NCI-H510A treated with DMSO at 0.1 percent for 48 hours (cell line): ENCODE measurements around the gene LIG1.
"Not testable (repeated sequence)": the region's sequence is repeated elsewhere in the genome, so short reads cannot be mapped to it uniquely, and the experiment has no call there.

ENCODE experiments used
- DNase-seq: peaks from one replicate; lab custom pipeline; 2025; lab: John Stamatoyannopoulos, UW

The LIG1 gene

DNA sequence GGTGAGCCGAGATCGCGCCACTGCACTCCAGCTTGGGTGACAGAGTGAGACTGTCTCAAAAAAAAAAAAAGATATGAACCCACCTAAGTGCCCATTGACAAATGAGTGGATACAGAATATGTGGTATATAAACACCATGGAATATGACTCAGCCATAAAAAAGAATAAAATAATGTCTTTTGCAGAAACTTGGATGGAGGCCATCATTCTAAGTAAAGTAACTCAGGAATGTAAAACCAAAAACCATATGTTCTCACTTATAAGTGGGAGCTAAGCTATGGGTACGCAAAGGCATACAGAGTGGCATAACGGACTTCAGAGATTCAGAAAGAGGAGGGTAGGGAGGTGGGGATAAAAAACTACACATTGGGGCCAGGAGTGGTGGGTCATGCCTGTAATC is 89.0 kb downstream of the LIG1 start:
- DNase-seq, result no peak

- not testable (repeated sequence) for DNase-seq
Observed at GRCh38 chr19:48070177-48070769, 99.9 kb downstream of the LIG1 start.

- DNase-seq, result no peak
Observed at GRCh38 chr19:48069435-48069834, 100.7 kb downstream of the LIG1 start.
